Frontal cortex (tissue), 4 donors: Measurements from ENCODE around the gene ANXA7. TPM values are rescaled to one million over a fixed set of nuclear protein-coding genes. Genes with fewer than 3 reads are reported as not detected.

Experiments
- DNase-seq, 2 donors: peaks; one replicate each; pipeline ENCODE4 v3.0.0; 2012; ENCODE audit warnings: low spot score in 2 of 2
- FAIRE-seq: peaks from 2 replicates; lab custom pipeline; 2012; peaks lifted over from hg19 to GRCh38; lab: Jason Lieb, UNC
- total RNA-seq: library from RNA; depleted of rRNA; stranded (reverse); fragments of >200 nt; gene quantifications from one replicate; pipeline ENCODE4 v1.2.3, GENCODE V29; 2014
- donor health status: control.
- donor health status: control.
- donor health status: control.

The ANXA7 gene
- total RNA-seq: 25.7 TPM

DNA sequence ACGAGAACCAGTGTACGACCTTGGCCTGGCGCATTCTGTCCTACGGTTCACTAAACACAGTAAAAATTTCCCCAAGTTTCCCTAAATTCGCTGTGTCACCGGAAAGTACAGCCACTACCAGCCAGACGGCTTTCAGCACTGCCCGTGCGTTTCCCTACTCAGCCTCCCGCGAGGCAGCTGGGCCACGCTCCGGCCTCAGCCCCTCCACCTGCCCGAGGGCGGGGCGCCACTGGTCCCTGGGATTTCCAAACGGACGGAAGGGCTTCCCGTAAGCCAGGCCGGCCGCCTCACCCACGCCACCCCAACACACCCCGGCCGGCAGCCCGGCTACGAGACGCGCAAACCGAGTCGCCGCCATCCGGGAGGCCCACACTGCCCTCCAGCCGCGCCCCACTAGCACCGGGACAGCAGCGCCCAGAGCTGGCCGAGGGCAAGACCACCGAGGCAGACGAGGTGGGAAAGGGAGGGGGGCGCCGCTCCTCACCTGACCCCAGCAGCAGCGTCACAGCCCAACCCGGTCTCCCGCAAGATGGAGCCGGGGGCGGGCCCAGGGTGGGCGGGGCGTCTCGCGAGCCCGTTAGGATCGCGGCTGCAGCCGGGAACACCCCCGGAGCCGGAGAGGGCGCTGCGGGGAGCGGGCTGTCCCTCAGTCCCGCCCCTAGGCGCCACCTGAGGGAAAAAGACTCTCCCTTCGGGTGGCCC lies at the start of gene ANXA7:
Gene ANXA7 (minus strand): TSS at position 531 of the 702 bp plus-strand sequence. CDS start 13,202 bp downstream, outside the sequence.
- FAIRE-seq (no peak), DNase-seq (peak; percentile 91 to 97)

DNA sequence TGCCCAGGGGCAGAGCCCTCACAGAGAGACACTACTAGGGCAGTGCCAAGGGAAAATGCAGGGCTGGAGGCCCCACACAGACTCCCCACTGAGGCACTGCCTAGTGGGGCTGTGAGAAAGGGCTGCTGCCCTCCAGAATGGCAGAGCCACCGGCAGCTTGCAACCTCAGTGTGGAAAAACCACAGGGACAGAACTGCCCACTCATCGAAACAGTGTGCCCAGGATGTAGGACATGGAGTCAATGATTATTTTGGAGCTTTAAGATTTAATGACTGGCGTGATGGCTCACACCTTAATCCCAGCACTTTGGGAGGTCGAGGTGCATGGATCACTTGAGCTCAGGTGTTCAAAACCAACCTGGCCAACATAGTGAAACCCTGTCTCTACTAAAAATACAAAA lies 47.0 kb upstream of the ANXA7 start:
- no peak for FAIRE-seq
- no peak for DNase-seq

DNA sequence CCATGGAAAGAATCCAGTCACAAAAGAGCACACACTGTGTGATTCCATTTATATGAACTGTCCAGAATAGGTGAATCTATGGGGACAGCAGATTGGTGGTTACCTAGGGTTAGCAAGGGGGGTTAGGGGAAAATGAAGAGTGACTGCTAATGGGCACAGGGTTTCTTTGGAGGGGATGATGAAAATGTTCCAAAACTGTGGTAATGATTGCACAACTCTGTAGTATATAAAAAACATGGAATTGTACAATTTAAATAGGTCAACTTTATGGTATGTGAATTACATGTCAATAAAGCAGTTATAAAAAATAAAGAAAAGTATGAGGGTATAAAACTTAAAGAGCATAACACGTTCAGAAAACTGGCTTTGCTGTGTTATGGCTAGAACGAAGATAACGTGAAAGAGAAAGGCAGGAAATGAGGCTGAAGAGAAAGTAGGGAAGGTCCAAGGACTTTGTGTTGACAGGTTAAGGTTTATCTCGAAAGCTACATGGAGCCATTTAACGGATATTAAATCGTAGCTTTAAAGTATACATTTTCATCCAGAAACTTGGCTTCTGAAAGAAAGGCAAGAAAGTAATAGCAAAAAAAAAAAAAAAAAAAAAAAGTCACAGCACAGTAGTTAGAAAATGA lies 45.9 kb upstream of the ANXA7 start:
- FAIRE-seq (no peak), DNase-seq (no peak)

DNA sequence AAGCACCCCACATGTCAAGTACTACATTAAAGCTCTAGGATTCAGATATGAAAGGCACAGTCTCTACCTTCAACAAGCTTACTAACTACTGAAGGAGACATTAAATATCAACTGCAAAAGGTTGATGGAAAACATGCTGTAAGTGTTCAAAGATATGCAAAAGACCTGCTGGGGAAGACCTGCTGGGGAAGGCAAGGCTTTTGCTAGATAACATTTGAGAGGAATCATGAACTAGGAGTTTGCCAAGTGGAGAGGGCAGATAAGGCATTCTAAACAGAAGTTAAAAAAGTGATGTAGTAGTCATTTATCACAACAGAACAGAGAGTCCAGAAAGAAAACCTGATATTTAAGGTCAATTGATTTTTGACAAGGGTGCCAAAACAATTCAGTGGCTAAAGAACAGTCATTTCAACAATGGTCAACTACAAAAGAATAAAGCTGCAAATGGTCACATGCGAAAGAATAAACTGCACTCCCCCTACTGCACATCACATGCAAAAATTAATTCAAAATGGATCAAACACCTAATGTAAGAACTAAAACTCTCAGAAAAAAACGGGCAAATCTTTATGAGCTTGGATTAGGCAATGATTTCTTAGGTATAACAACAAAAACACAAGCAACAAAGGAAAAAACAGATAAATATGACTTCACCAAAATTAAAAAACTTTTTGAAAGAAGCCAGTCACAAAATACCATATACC lies 42.5 kb upstream of the ANXA7 start:
- no peak for DNase-seq

DNA sequence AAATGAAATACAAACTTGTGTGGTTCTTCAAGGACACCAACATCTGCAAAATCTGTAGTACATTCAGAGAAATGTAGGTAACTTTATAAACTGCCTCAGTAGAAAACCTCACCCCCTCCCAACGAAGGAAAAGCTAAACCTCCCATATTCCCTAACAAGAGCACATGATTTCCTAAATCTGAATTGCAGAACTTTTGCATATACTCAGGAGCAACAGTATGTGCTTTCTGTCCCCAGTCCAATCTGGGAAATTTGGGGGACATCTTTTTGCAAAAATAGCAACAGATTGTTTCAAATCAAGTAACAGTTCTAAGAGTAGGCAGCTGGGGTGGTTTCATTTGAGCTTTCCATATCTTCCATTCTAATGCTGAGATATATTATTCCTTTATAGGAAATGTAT lies 35.3 kb upstream of the ANXA7 start:
- no peak for FAIRE-seq
- no peak for DNase-seq

More for the DNA sequence above, 42.5 kb upstream of the ANXA7 start:
- no peak for FAIRE-seq

DNA sequence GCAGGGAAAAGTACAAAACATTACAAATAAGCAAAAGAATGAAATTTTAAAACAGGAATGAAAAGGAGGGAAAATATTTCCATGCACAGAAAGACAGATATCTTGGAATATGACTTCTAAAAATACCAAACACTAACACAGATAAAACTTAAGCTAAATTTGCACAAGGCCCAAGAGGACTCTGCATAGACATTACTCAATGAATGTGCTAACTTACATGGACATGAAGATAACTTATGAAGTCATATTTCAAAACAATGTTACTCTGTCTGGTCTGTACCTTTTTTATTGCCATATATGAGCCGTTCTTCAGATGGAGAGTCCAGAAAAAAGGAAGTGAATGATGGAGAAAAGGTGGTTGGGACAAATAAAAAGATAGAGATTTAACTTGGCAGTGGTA lies 34.5 kb upstream of the ANXA7 start:
- FAIRE-seq (no peak), DNase-seq (no peak)

DNA sequence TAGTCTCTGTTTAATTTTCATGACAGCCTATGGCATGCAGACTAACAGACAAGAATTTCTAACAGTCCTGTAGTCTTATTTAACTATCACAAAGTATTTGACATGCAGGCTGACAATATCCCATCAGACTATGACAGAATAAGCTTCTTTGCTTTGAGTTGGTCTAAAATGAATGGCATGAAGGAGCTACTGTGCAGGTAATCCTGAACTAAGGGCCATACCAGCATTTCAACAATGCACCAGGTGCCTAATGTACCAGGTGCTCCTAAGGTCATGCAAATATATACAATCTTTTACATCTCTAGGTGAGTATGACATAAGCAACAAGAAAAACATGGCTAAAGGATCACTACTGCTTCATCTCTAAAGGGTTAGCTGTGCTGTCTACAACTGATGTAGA lies 33.1 kb upstream of the ANXA7 start:
- FAIRE-seq (no peak), DNase-seq (no peak)

DNA sequence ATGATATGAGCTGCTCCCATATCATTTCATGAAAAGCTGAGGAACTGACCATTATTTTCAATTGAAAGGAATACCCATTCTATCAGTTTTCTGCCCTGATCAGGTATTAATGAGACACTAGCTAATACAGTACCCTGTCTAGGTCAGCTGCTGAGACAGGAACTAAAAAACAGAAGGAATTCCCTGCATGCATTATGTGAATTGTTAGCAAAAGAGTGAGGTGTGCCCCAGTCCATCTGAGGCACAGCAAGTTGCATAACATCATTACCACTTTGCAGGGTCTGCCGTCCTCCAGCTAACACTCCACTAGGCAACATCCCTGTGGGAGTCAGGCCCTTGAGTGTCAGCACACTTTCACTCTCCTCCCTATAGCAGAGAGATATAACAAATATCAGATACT lies 30.6 kb upstream of the ANXA7 start:
- FAIRE-seq (no peak), DNase-seq (no peak)

DNA sequence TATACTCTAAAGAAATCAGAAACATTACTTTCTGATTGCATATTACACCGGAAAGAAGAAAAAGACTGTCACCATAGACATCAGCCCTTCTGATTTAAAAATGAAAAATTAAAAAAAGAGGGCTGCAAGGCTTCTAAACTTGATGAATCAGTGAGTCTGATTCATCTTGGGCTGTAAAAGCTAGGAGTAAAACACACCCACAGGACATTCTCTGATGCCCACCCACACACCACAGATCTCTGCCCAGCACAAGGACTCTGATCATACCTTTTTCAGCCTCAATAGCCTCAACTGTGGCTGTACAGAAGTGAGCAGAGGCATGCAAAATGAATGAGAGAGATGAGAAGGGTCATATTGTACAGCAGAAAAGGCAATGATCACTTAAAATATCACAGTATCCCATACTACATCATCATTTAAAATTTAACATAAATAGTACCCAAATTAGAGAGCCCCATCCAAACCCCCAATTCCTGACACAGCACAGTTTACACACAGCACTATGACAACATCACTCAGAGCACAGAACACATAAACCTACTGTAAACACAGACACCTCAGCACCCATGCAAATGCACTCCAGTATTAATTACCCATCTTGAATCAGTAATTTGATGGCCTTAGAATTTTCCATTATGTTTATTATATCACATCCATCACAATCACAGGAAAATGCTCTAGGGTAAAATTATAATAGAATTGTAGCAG lies 25.9 kb upstream of the ANXA7 start:
- FAIRE-seq (no peak), DNase-seq (no peak)

DNA sequence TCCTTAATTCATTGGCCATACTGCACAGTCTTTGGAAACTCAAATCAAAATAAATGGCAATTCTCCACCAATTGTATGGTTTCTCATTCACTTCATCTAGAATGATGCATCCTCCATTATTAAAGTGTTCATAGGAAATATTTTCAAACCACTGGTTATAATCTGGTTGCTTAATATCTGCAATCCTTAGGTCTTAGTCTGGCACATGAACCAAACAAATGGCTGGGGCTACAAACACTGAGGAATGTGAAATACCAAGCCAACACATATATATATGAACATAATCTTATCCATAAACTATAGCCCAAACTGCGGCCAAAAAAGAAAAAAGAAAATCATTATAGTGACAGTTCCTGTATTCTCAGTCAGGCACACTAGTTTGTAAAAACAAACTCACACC lies 25.2 kb upstream of the ANXA7 start:
- FAIRE-seq (no peak), DNase-seq (no peak)

DNA sequence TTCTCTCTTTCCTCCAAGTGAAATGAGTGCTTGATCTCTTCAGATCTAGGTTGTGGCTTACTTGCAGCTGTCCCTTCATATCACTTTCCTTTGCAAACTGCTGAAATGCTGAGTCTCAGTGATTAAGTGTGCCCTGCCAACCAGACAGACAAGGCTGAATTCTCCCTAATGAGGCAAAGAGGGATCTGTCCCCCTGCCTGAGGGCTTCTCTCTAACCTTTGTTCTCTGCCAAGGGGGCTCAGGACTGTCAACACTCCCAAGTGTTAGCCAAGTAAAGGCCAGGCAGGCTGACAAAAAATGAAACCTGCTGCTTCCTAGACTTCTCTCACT lies 19.6 kb upstream of the ANXA7 start, which contains the start of gene MSS51:
Gene MSS51 (minus strand): TSS at position 24 of the 330 bp plus-strand sequence. CDS start 5,277 bp downstream, outside the sequence.
- no peak for FAIRE-seq
- DNase-seq: no peak

DNA sequence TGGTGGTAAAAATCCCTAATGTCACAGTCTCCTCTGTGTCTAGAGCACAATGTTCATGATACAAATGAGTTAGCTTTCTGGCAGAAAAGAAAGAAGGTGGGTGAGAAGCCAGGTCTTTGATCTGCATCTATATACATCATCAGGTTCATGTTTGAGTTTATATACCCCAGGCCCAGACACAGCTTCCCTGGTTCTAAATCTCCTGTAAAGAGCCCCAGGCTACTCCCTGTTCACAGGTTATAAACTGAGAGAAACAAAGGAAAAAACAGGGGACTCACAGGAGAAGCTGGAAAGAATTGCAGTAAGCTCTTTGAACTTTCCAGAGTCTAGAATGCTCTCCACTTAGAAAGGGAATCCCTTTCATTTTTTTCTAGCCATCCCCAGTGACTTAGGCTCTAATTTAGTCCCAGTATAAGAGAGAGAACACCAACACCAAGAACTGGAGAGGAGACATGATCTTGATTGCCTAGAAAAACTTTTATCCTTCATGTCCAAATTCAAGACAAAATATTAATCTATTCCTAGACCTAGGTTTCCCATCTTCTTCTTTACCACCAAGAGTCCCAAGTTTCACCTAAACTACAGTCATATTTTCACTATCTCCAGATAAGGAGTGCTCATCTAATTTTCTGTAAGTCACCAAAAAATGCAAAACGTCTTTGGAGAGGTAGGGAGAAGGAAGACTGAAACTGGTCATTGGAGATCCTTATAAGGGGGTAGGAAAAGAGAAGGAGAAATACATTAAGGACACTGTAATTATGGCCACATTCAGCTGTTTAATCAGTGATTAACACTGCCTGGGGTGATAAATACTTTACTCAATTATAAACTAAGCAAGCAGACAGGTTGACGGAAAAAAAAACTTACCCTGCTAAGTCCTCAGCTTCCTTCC lies 19.0 kb upstream of the ANXA7 start:
- DNase-seq: no peak
- FAIRE-seq: no peak

DNA sequence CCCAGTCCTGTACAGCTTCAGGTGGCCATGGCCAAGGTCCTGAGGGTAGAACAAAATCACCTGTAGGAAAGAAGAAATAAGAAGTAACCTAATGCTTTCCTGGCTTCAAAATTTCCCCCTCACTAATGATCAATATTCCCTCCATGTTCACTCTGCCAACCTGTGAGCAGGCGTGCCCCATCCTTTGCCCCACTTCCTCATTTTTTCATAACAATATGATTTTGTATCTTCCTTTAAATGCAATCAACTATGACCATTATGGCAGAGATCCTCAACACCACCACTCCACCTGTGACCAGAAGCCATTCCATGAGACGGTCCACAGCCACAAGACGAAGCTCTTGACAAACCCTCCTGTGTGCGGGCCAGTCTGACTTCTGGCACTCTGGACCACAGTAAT lies 12.5 kb upstream of the ANXA7 start:
- DNase-seq (no peak), FAIRE-seq (no peak)

DNA sequence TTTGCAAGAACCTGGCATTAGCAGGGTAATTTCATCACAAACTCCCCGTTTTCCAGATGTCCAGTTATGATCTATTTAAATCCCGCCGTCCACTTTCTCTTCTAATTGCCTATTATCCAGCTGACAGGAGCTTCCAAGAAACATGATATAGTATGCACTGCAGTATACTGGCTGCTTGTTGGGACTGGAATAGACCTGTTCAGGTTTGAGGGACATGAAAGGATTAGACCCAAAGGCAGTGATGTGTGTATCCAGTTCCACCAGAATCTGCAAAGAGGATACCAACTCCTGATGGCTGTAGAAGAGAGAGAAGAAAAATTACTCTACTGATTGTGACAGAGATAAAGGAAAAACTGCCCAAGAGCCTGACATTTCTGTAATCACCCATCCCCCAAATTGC lies 10.6 kb upstream of the ANXA7 start:
- DNase-seq: no peak
- FAIRE-seq: no peak

DNA sequence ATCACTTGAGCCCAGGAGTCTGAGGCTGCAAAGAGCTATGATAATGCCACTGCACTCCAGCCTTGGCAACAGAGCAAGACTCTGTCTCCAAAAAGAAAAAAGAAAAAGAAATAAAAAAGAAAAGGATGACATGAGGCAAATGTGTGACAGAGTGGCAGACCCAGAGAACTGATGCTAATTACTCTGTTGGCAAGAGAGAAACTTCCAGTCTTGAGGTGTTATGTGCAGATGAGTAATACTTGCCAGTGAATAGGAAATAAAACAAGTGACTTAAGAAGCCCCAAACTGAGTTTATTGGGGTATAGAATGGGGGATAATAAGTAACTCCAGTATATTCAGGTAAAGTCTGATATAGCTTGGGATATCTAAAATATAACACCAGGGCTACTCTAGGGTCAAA lies 9.5 kb upstream of the ANXA7 start:
- FAIRE-seq (no peak), DNase-seq (no peak)

DNA sequence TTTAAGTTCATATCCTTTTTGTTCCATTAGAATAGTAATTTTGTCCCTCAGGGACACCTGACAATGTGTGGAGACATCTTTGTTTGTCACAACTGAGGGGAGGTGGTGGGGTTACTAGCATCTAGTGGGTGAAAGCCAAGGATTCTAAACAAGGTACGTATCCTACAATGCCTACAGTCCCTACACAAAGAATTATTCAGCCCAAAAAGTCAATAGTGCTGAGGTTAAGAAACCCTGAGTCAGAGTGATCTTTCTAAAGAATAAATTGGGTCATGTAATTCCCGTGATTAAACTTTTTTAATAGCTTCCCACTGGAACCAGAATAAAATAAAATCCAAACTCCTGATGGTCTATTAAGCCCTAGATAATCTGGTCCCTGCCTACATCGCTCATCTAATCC lies 2.7 kb upstream of the ANXA7 start:
- DNase-seq (no peak), FAIRE-seq (no peak)

DNA sequence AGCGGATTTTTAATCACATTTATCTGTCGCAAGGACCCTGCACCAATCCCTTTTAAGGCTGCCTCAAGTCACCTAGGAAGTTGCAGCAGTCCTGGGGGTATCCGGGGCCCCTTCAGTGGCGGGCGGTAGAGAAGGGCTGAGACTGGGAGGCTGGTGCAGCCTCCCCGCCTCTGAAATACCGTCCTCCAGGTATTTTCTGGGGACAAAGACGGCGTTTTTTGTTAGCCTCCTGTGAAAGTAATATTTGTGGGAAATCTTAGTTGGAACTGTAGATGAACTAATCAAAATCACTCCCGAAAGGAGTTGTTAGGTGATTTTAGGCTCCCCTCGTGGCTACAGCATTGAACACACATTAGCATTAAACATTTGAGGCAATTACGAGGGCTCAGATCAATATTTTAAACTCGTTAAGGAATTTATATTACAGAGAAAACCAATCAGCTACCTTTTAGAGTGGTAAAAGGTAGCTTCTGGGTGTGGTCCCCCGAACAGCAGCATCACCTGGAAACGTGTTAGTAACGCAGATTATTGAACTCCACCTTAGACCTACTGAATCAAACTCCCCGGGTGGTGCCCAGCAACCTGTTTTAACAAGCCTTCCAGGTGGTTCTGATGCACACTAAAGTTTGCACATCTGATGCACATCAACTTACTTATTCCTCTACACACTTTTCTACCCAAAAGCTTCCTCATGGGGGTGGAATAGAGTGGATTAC lies 530 bp upstream of the ANXA7 start:
- DNase-seq: peak in 1 of 2 donors; percentile 5
- no peak for FAIRE-seq

DNA sequence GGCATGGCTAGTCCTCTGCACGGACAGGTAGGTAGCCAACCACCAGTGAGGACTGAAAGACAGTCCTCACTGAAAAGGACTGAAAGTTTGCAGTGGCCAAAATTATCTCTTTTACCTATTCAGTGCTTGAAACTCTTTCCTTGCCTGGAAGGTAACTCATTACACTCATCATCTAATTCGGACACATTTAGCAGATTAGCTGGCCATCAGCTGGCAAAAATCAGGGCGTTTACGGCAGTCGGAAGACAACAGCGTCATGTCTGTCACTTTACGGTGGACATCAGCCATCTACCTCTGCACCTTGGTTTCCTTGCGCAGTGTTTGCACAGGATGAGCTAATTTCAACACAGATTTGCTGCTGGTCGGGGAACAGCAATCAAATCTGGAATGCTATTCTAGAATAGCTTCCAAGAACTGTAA lies 740 bp downstream of the ANXA7 start:
- no peak for FAIRE-seq
- peak in 1 of 2 donors; percentile 23 for DNase-seq

DNA sequence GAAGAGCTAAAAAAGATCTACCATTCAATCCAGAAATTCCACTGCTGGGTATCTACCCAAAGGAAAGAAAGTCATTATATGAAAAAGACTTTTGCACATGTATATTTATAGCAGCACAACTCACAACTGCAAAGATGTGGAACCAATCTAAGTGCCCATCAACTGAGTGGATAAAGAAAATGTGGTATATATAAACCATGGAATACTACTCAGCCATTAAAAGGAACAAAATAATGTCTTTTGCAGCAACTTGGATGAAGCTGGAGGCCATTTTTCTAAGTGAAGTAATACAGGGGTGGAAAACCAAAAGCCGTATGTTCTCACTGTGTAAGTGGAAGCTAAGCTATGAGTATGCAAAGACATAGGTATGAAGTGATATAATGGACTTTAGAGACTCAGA lies 3.0 kb downstream of the ANXA7 start:
- FAIRE-seq (no peak), DNase-seq (no peak)
